GM19452 (cell line): ENCODE results near the gene TNFRSF11A.
A peak's percentile ranks its signal among the peaks of the same experiment; 100 is the strongest.

Experiments
- ATAC-seq: cut with Tn5 transposase; IDR thresholded peaks from one replicate; pipeline ENCODE4 v1.9.1; 2021; ENCODE audit not compliant: unreplicated experiment

TNFRSF11A gene

GRCh38 chr18:62324917-62325805, at the start of gene TNFRSF11A:
Gene TNFRSF11A (plus strand): TSS chr18:62325310. CDS start chr18:62325353, 43 bp downstream.
- ATAC-seq: peak; percentile 66

DNA sequence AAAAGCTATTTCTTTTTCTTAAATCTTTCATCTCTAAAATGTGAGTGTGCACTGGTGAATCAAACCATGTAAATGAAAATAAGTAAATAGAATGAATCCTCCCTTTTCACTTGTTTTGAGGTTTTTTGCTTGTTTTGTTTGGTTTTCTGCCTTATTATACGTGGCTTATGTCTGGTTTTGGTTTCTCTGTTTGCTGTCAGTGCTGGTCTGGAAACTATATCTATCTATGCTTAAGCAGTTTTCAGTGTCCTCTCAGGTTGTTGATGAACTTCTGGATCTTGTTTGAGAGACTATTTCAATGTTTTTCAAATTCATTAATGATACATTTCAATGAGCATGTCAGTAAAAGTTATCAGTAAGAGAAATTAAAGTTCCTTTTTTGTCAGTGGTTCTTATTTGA, 48.1 kb upstream of the TNFRSF11A start:
- no peak for ATAC-seq

- no peak for ATAC-seq
Observed at GRCh38 chr18:62279561-62279960, 45.5 kb upstream of the TNFRSF11A start.

DNA sequence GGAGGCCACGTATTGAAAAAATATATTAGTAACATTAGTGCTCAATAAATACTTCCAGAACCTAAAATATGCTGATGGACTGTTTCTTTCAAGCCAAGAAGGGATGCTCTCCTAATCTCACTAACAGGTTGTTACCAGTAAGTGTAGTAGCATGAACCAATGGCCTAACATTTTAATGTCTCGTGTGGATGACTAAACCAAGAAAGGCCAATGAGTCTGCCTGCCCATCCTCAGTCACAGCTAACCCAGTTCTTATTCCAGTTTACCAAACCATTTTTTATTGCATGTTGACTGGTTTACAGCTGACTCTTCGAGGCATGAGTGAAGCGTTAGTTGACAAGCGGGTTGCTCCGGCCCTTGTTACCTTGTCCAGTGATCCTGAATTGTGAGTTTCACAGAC, 45.1 kb upstream of the TNFRSF11A start:
- ATAC-seq: no peak

GRCh38 chr18:62280786-62281185, 44.3 kb upstream of the TNFRSF11A start:
- ATAC-seq: no peak

DNA sequence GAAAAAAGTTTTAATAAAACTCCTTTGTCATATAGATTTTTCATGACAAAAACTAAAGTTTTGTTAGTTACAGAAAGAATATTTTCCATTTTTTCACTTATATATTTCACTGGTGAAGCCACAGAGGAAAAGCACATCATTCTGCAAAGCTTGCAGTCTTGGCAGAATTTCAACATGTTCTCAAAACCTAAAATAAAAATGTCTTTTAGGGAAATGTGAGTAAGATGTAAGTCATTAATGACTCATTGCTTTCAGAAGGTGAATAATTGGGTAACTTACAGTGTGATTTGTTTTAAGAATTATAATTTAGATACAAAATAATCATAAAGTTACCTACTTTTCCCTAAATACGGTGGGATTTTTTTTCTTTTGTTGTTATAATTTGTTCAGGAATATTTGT, 43.4 kb upstream of the TNFRSF11A start:
- ATAC-seq: no peak

GRCh38 chr18:62282188-62282629, 42.9 kb upstream of the TNFRSF11A start:
- ATAC-seq: no peak

DNA sequence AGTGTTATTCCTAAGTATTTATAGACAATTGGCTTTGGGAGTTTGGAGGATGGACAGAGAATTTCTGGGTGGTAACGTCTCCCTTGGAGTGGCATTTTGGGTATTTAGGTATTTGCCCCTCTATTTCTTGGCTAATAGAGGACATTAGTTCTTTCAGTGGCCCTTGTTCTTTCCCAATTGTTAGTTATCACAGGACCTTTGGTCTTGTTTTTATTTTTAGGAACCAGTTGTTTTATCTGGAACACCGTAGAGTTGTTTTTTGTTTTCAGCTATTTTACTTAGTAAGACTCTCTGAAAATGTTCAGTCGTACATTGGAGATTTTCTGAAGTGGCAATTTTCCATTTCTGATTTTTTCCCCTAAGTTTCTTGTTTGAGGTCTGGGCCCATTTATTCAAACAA, 40.5 kb upstream of the TNFRSF11A start:
- ATAC-seq: no peak

DNA sequence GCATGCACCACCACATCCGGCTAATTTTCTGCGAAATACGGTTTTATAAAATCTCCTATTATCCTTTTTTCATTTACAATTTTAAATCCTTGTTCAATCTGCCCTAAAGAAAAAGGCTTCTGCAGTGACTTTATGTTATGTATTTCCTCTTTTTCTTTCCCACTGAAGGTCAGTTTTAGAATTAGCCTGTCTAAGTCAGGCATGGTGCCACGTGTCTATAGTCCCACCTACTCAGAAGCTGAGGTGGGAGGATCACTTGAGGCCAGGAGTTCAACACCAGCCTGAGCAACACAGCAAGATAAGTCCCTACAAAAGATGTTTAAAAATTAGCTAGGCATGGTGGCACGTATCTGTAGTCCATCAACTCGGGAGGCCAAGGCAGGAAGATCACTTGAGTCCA, 39.8 kb upstream of the TNFRSF11A start:
- ATAC-seq: no peak

GRCh38 chr18:62287781-62288664, 37.1 kb upstream of the TNFRSF11A start:
- ATAC-seq: peak; percentile 61

DNA sequence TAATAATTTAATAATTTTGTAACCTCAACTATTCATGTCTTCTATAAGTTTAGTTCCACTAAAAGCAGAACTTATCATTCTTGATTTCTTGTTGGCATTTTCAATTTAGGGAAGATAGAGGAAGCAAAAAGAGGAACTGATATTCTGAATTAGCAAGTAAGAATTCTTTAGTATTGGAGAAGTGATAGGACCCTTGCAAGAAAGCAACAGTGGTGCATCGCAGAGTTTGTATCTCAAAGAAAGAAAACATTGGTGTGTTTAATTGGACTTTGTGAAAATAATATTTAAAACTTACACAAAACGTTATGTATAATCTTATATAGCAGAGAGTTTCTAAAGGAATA, 36.5 kb upstream of the TNFRSF11A start:
- ATAC-seq: peak; percentile 44

GRCh38 chr18:62289047-62289446, 36.1 kb upstream of the TNFRSF11A start:
- ATAC-seq: peak; percentile 49

GRCh38 chr18:62294073-62294472, 31.0 kb upstream of the TNFRSF11A start:
- no peak for ATAC-seq

GRCh38 chr18:62300359-62300963, 24.6 kb upstream of the TNFRSF11A start:
- no peak for ATAC-seq

- ATAC-seq: no peak
Observed at GRCh38 chr18:62301322-62301721, 23.8 kb upstream of the TNFRSF11A start.

DNA sequence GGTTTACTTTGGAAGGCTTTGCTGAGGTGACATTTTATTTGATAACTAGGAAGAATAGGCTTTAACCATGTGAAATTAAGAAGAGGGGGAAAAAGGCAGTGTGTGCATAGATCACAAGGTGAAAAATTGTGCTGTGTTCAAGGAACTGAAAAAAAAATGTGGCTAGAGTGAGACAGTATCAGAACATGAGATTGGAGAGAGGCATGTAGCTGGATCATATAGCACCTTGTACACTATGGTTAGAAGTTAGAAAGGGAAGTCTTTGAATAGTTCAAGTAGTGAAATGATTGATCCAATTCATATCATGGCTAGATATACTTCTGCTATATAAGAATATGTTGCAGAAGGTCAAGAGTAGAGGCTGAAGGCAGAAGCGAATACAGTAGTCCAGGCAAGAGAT, 12.3 kb upstream of the TNFRSF11A start:
- no peak for ATAC-seq

- ATAC-seq: no peak
Observed at GRCh38 chr18:62318228-62319180, 6.6 kb upstream of the TNFRSF11A start.

- no peak for ATAC-seq
Observed at GRCh38 chr18:62321201-62321600, 3.9 kb upstream of the TNFRSF11A start.

DNA sequence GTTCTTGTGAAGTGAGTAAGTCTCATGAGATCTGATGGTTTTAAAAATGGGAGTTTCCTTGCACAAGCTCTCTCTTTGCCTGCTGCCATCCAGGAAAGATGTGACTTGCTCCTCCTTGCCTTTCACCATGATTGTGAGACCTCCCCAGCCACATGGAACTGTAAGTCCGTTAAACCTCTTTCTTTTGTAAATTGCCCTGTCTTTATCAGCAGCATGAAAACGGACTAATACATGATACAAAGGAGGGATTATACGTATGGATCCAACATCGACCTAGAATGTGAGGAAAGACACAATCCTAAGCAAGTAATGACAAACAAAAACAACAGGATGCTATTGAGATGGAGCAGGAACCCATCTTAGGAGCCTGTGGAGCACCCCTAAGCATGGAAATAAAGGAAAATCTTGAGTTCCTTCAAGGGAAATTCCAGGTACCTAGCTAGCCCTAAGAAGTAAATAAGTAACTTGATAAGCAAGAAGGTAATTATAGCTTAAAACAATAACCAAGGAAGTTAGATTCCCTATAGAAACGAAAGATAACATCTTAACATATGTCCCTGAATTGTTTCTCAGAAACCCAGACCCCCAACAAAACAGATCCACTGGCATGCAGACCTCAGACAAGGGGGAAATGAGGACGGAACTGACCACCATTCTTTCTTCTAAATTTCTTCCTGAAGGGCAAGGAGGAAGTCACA, 1.5 kb upstream of the TNFRSF11A start:
- ATAC-seq: no peak
